GM23248 (cell line): Measurements from ENCODE around the gene KCMF1.

Experiments
- EZH2 ChIP-seq: fragments of 200-600 bp; sonication (generic); IDR thresholded peaks from 2 replicates; pipeline ENCODE4 v1.6.1; 2018; ENCODE audit warnings: antibody characterized with exemption, mild to moderate bottlenecking; ENCODE audit not compliant: insufficient read depth, poor library complexity, severe bottlenecking
- EZH2phosphoT487 ChIP-seq: fragments of 200-600 bp; sonication (generic); IDR thresholded peaks from 2 replicates; pipeline ENCODE4 v1.6.1; 2018; ENCODE audit warnings: antibody characterized with exemption, moderate library complexity, mild to moderate bottlenecking, low read depth; ENCODE audit not compliant: insufficient read depth

DNA sequence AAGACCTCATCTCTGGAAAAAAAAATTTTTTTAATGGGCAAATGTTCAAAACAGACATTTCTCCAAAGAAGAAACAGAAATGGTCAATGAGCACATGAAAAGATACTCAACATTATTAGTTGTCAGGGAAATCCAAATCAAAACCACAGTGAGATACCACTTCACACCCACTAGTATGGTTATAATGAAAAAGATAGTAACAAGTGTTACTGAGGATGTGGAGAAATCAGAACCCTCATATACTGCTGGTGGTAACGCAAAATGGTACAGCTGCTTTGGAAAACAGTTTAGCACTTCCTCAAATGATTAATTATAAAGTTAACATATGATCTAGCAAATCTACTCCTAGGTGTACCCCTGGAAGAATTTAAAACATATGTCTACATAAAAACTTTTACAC lies 133.3 kb downstream of the KCMF1 start:
- no peak for TF ChIP-seq EZH2phosphoT487
- no peak for TF ChIP-seq EZH2
